ENCODE measurements around the gene TRIP11. TPM values are rescaled to one million over a fixed set of nuclear protein-coding genes. Genes with fewer than 3 reads are reported as not detected.
A peak's percentile ranks its signal among the peaks of the same experiment; 100 is the strongest.

The TRIP11 gene
- total and polyA plus RNA-seq, 2 experiments from 2014 or later: 24.1 to 69.5 TPM

DNA sequence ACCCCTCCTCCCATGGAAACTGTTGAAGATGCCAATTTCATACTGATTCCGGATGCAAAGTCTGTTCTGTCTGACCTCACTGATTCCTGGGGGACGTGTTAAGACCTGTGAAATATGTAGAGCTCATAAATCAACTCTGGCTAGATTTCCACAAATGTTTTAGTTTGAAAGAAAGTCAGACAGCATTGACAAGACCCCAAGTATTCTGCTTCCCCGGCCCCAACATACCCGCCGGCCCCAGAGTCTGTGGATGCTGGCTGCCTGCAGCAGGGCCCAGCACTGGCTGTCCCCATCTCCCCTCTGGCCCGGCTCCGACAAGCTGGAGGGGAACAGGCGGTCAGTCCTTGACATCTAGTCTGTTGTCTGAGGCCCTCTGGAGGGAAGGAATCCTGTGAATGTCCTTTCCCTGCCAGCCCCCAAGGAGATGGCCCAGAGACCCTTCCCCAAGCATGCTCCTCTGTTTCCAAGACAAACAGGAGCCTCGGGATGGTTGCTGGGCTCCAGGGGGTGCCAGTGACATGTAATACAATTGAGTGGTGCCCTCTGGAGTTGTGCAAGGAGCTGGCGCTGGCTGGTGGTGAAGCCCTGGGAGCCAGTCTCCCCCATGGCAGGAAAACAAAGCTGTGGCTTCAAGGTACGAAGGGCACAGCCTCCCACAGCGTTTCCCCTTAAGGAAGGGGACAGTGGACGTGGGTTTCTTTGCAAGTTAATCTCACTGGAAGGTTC lies 114.7 kb downstream of the TRIP11 start:
- Histone ChIP-seq H3K4me1 (ENCODE audit: insufficient read depth) (peaks cover 40% of the 10 kb centered on the region), H4K20me1 (ENCODE audit: insufficient read depth) (no peaks in the 10 kb centered on the region), H3K27ac (no peak overlapping the region), H3K4me2 (ENCODE audit: unreplicated experiment) (no peak overlapping the region), H3F3A (ENCODE audit: insufficient read depth) (peaks cover 23% of the 10 kb centered on the region), H2AFZ (no peak overlapping the region), H3K27me3 (replicated peaks; ENCODE audit: insufficient read depth) (no peaks in the 10 kb centered on the region), H3K79me2 (ENCODE audit: insufficient read depth) (peaks cover 78% of the 10 kb centered on the region), H3K9me2 (ENCODE audit: insufficient read depth) (no peaks in the 10 kb centered on the region), H3K9me3 (ENCODE audit: low read depth) (no peaks in the 10 kb centered on the region), H3K4me3 (no peak overlapping the region), H3K36me3 (ENCODE audit: low read depth) (no peaks in the 10 kb centered on the region; the same call in 1 of the 2 replicates), H3K9ac (no peak overlapping the region)
- TF ChIP-seq EZH2phosphoT487 (IDR thresholded peaks at IDR 0.05; ENCODE audit: insufficient read depth, low read depth): no peak
- no peak for TF ChIP-seq EZH2 (IDR thresholded peaks at IDR 0.05; ENCODE audit: insufficient read depth, poor library complexity, severe bottlenecking)
- 54 to 56% methylated on average over 13 of the region's 13 CpGs for WGBS, 2 experiments (ENCODE audit: low coverage in 1 of 2, low lambda C conversion rate in 2 of 2, missing lambda C conversion rate in 2 of 2)
- no peak for DNase-seq
- in situ Hi-C loops (cut with MboI): no loop called here

GRCh38 chr14:91920526-91920925 lies 119.3 kb downstream of the TRIP11 start:
- H3K4me3 ChIP-seq: no peak overlapping the region
- H3K4me2 ChIP-seq (ENCODE audit: unreplicated experiment): no peak overlapping the region
- in situ Hi-C loops (cut with MboI): no loop called here
- no peaks in the 10 kb centered on the region for H3K9me3 ChIP-seq (ENCODE audit: low read depth)
- WGBS, 2 experiments (ENCODE audit: low coverage in 1 of 2, low lambda C conversion rate in 2 of 2, missing lambda C conversion rate in 2 of 2): 71% methylated on average over 3 of the region's 3 CpGs
- H3K4me1 ChIP-seq (ENCODE audit: insufficient read depth): peaks cover 34% of the 10 kb centered on the region
- H3F3A ChIP-seq (ENCODE audit: insufficient read depth): no peaks in the 10 kb centered on the region; the same call in 1 of the 2 replicates
- no peak for DNase-seq
- H3K9me2 ChIP-seq (ENCODE audit: insufficient read depth): no peaks in the 10 kb centered on the region
- H4K20me1 ChIP-seq (ENCODE audit: insufficient read depth): no peaks in the 10 kb centered on the region
- peak overlapping the region; percentile 74; the same call in 1 of the 2 replicates for H3K27ac ChIP-seq
- H2AFZ ChIP-seq: no peak overlapping the region
- TF ChIP-seq EZH2phosphoT487 (IDR thresholded peaks at IDR 0.05; ENCODE audit: insufficient read depth, low read depth) (no peak), EZH2 (IDR thresholded peaks at IDR 0.05; ENCODE audit: insufficient read depth, poor library complexity, severe bottlenecking) (no peak)
- H3K79me2 ChIP-seq (ENCODE audit: insufficient read depth): peaks cover 67% of the 10 kb centered on the region
- peaks cover 8% of the 10 kb centered on the region; the same call in 1 of the 2 replicates for H3K36me3 ChIP-seq (ENCODE audit: low read depth)
- H3K9ac ChIP-seq: no peak overlapping the region
- H3K27me3 ChIP-seq (replicated peaks; ENCODE audit: insufficient read depth): no peaks in the 10 kb centered on the region

DNA sequence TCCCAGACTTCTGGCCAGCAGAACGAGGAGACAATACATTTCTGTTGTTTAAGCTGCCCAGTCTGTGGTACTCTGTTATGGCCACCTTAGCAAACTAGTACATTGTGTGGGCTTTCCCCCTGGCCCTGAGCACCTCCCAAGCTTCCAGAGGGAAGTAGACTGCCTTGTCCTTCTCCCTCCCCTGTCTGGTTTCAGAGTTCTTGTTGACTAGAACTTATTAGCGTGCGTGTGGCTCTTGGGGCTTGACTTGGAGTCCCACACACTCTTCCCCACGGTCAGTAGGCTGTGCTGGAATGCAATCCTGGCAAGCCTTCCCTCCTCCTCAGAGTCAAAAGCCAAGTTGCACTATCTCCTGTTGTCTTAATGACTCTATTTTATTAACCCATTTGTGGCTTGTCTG lies 120.0 kb downstream of the TRIP11 start:
- Histone ChIP-seq H3K27me3 (replicated peaks; ENCODE audit: insufficient read depth) (no peaks in the 10 kb centered on the region), H2AFZ (no peak overlapping the region), H3K4me1 (ENCODE audit: insufficient read depth) (peaks cover 28% of the 10 kb centered on the region), H3K79me2 (ENCODE audit: insufficient read depth) (peaks cover 65% of the 10 kb centered on the region), H3K9me2 (ENCODE audit: insufficient read depth) (no peaks in the 10 kb centered on the region), H4K20me1 (ENCODE audit: insufficient read depth) (no peaks in the 10 kb centered on the region), H3K9me3 (ENCODE audit: low read depth) (no peaks in the 10 kb centered on the region), H3K4me2 (ENCODE audit: unreplicated experiment) (no peak overlapping the region), H3K27ac (peak overlapping the region; percentile 74), H3F3A (ENCODE audit: insufficient read depth) (no peaks in the 10 kb centered on the region; the same call in 1 of the 2 replicates), H3K9ac (peak overlapping the region; percentile 48; the same call in 1 of the 2 replicates), H3K4me3 (no peak overlapping the region), H3K36me3 (ENCODE audit: low read depth) (peaks cover 8% of the 10 kb centered on the region; the same call in 1 of the 2 replicates)
- DNase-seq: peak; percentile 84
- TF ChIP-seq EZH2phosphoT487 (IDR thresholded peaks at IDR 0.05; ENCODE audit: insufficient read depth, low read depth): no peak
- no peak for TF ChIP-seq EZH2 (IDR thresholded peaks at IDR 0.05; ENCODE audit: insufficient read depth, poor library complexity, severe bottlenecking)
- WGBS, 2 experiments (ENCODE audit: low coverage in 1 of 2, low lambda C conversion rate in 2 of 2, missing lambda C conversion rate in 2 of 2): 24 to 29% methylated on average over 4 of the region's 4 CpGs
- in situ Hi-C loops (cut with MboI): no loop called here

GRCh38 chr14:91918186-91918883 lies 121.5 kb downstream of the TRIP11 start:
- H3K27me3 ChIP-seq (replicated peaks; ENCODE audit: insufficient read depth): no peaks in the 10 kb centered on the region
- no peak for DNase-seq
- no peak overlapping the region for H3K9ac ChIP-seq
- no peak for TF ChIP-seq EZH2 (IDR thresholded peaks at IDR 0.05; ENCODE audit: insufficient read depth, poor library complexity, severe bottlenecking)
- no peak for TF ChIP-seq EZH2phosphoT487 (IDR thresholded peaks at IDR 0.05; ENCODE audit: insufficient read depth, low read depth)
- in situ Hi-C loops (cut with MboI): no loop called here
- H4K20me1 ChIP-seq (ENCODE audit: insufficient read depth): no peaks in the 10 kb centered on the region
- no peaks in the 10 kb centered on the region for H3K9me3 ChIP-seq (ENCODE audit: low read depth)
- peaks cover 11% of the 10 kb centered on the region for H3K36me3 ChIP-seq (ENCODE audit: low read depth)
- H3K4me3 ChIP-seq: no peak overlapping the region
- peaks cover 65% of the 10 kb centered on the region for H3K79me2 ChIP-seq (ENCODE audit: insufficient read depth)
- no peak overlapping the region for H3K4me2 ChIP-seq (ENCODE audit: unreplicated experiment)
- WGBS, 2 experiments (ENCODE audit: low coverage in 1 of 2, low lambda C conversion rate in 2 of 2, missing lambda C conversion rate in 2 of 2): 31 to 37% methylated on average over 5 of the region's 5 CpGs
- no peak overlapping the region for H3K27ac ChIP-seq
- peaks cover under 1% of the 10 kb centered on the region; the same call in 1 of the 2 replicates for H3F3A ChIP-seq (ENCODE audit: insufficient read depth)
- H2AFZ ChIP-seq: no peak overlapping the region
- no peaks in the 10 kb centered on the region for H3K9me2 ChIP-seq (ENCODE audit: insufficient read depth)
- peaks cover 28% of the 10 kb centered on the region for H3K4me1 ChIP-seq (ENCODE audit: insufficient read depth)

Other genes starting within 250 kb of the TRIP11 start
- gene TC2N, start 172.5 kb downstream of the TRIP11 start, total RNA-seq (2014; rRNA removed; shearing (Covaris generic)): under 0.01 and 0.65 TPM in 2 replicates
- gene TC2N, start 172.5 kb downstream of the TRIP11 start, polyA plus RNA-seq (2016; fragmentation: Nextera tagmentation; extraction: Ambion mirVana): 0.34 and 0.77 TPM in 2 replicates
- 234 TPM in 2 replicates for gene FBLN5, start 92.4 kb downstream of the TRIP11 start, total RNA-seq (2014; rRNA removed; shearing (Covaris generic))
- 756 and 767 TPM in 2 replicates for gene FBLN5, start 92.4 kb downstream of the TRIP11 start, polyA plus RNA-seq (2016; fragmentation: Nextera tagmentation; extraction: Ambion mirVana)
- gene ATXN3, start 66.5 kb upstream of the TRIP11 start, total RNA-seq (2014; rRNA removed; shearing (Covaris generic)): 35.7 and 75.6 TPM in 2 replicates
- gene ATXN3, start 66.5 kb upstream of the TRIP11 start, polyA plus RNA-seq (2016; fragmentation: Nextera tagmentation; extraction: Ambion mirVana): 19.4 and 25.9 TPM in 2 replicates
- gene NDUFB1, start 81.6 kb upstream of the TRIP11 start, total RNA-seq (2014; rRNA removed; shearing (Covaris generic)): 136 and 144 TPM in 2 replicates
- 321 and 336 TPM in 2 replicates for gene NDUFB1, start 81.6 kb upstream of the TRIP11 start, polyA plus RNA-seq (2016; fragmentation: Nextera tagmentation; extraction: Ambion mirVana)
- gene CPSF2, start 81.9 kb upstream of the TRIP11 start, total RNA-seq (2014; rRNA removed; shearing (Covaris generic)): 38.7 and 53.6 TPM in 2 replicates
- 41.0 and 42.6 TPM in 2 replicates for gene CPSF2, start 81.9 kb upstream of the TRIP11 start, polyA plus RNA-seq (2016; fragmentation: Nextera tagmentation; extraction: Ambion mirVana)

Data from GM23248 (cell line).